Hematopoietic multipotent progenitor cell (in vitro differentiated cells): ENCODE data around the gene PTAFR. TPM values are rescaled to one million over a fixed set of nuclear protein-coding genes. Genes with fewer than 3 reads are reported as not detected.

ENCODE experiments used
- DNase-seq, 3 donors: peaks; one replicate each; pipeline ENCODE4 v3.0.0-alpha.2; 2011 to 2015; ENCODE audit warnings: low read depth in 2 of 3, low spot score in 2 of 3
- small RNA-seq: library from RNA; depleted of rRNA; stranded (forward); fragments of <200 nt; gene quantifications from one replicate; pipeline ENCODE3, GENCODE V24; 2012
- total RNA-seq: library from RNA; depleted of rRNA; stranded (reverse); fragments of >200 nt; gene quantifications from one replicate; pipeline ENCODE4 v1.2.3, GENCODE V29; 2012

PTAFR gene
- total RNA-seq, 1 donor, result 5.4 TPM

- no peak for DNase-seq
These were observed 50.3 kb downstream of the PTAFR start for GRCh38 chr1:28126212-28126611.

- no peak for DNase-seq
These were observed 53.0 kb downstream of the PTAFR start for GRCh38 chr1:28123461-28123961.

GRCh38 chr1:28122183-28122582 is 54.3 kb downstream of the PTAFR start:
- no peak for DNase-seq

- DNase-seq, result no peak
These were observed 56.9 kb downstream of the PTAFR start for GRCh38 chr1:28119556-28119955.

- no peak for DNase-seq
These were observed 57.7 kb downstream of the PTAFR start for GRCh38 chr1:28118640-28119307.

- DNase-seq, result peak in 2 of 3 donors; percentile 89 to 95
These were observed 61.2 kb downstream of the PTAFR start for GRCh38 chr1:28115267-28115666.

GRCh38 chr1:28114844-28115243 is 61.6 kb downstream of the PTAFR start:
- no peak for DNase-seq

GRCh38 chr1:28113242-28113572 is 63.3 kb downstream of the PTAFR start:
- DNase-seq, result no peak

GRCh38 chr1:28112388-28113241 is 63.9 kb downstream of the PTAFR start:
- no peak for DNase-seq

GRCh38 chr1:28111157-28111556 is 65.3 kb downstream of the PTAFR start:
- peak in 1 of 3 donors; percentile 74 for DNase-seq

GRCh38 chr1:28110555-28110954 is 65.9 kb downstream of the PTAFR start:
- DNase-seq, result no peak

GRCh38 chr1:28109639-28110038 is 66.9 kb downstream of the PTAFR start:
- DNase-seq, result no peak

- no peak for DNase-seq
These were observed 68.5 kb downstream of the PTAFR start for GRCh38 chr1:28108001-28108400.

- DNase-seq, result no peak
These were observed 71.5 kb downstream of the PTAFR start for GRCh38 chr1:28104866-28105467.

- DNase-seq, result no peak
These were observed 74.3 kb downstream of the PTAFR start for GRCh38 chr1:28102189-28102588.

GRCh38 chr1:28099050-28099769 is 77.3 kb downstream of the PTAFR start:
- no peak for DNase-seq

Small RNAs within 50 kb of the gene (small RNA-seq; reads per million reads assigned to genes)
- not detected for gene RNU6-176P

Other genes with a start within 250 kb of the PTAFR start
- 9.7 TPM for gene SMPDL3B, start 241.7 kb downstream of the PTAFR start, total RNA-seq
- 5.7 TPM for gene XKR8, start 216.7 kb downstream of the PTAFR start, total RNA-seq
- 12.7 TPM for gene EYA3, start 88.1 kb downstream of the PTAFR start, total RNA-seq
- 21.5 TPM for gene DNAJC8, start 56.3 kb upstream of the PTAFR start, total RNA-seq
- 53.1 TPM for gene ATP5IF1, start 59.4 kb upstream of the PTAFR start, total RNA-seq
- gene SESN2, start 82.8 kb upstream of the PTAFR start, total RNA-seq, result 11.3 TPM
- gene MED18, start 152.3 kb upstream of the PTAFR start, total RNA-seq, result 21.3 TPM
- gene PHACTR4, start 193.1 kb upstream of the PTAFR start, total RNA-seq, result 30.7 TPM